Suppressor macrophage treated with lipopolysaccharide for 1 hour (primary cell): ENCODE data around the gene RREB1.

Source experiments
- DNase-seq, 3 donors: peaks; one replicate each; pipeline ENCODE4 v3.0.0-alpha.2; 2020 to 2022

The RREB1 gene

DNA sequence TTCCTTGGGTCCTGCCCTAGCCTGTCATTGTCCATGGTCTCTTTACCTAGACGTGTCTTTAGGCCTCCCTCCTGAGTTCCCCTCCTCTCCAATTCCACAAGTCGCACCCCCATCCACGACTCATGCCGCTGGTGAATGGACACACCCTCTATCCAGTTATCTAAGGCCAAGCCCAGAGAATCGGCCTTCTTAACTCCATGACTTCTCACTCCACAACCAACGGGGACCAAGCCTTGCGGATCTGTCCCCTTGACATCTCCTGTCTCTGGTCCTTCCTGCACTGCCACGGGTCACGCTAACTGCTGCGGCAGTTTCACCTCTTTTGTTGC lies 7.0 kb upstream of the RREB1 start:
- no peak for DNase-seq

- DNase-seq, result no peak
Measured at GRCh38 chr6:7101290-7101689, 6.5 kb upstream of the RREB1 start.

DNA sequence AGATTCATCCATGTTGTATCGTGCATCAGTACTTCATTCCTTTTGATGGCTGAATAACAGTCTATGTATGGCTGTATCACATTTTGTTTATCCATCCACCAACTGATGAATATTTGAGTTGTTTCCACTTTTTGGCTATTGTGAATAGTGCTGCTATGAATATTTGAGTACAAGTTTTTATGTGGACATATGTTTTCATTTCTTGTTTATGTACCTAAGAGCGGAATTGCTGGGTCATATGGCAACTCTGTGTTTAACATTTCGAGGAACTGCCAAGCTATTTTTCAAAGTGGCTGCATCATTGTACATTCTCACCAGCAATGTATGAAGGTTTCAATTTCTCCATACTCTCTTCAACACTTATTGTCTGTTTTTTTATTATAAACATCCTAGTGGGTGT lies 3.0 kb upstream of the RREB1 start:
- no peak for DNase-seq

- DNase-seq, result no peak
Measured at GRCh38 chr6:7106215-7106751, 1.5 kb upstream of the RREB1 start.

DNA sequence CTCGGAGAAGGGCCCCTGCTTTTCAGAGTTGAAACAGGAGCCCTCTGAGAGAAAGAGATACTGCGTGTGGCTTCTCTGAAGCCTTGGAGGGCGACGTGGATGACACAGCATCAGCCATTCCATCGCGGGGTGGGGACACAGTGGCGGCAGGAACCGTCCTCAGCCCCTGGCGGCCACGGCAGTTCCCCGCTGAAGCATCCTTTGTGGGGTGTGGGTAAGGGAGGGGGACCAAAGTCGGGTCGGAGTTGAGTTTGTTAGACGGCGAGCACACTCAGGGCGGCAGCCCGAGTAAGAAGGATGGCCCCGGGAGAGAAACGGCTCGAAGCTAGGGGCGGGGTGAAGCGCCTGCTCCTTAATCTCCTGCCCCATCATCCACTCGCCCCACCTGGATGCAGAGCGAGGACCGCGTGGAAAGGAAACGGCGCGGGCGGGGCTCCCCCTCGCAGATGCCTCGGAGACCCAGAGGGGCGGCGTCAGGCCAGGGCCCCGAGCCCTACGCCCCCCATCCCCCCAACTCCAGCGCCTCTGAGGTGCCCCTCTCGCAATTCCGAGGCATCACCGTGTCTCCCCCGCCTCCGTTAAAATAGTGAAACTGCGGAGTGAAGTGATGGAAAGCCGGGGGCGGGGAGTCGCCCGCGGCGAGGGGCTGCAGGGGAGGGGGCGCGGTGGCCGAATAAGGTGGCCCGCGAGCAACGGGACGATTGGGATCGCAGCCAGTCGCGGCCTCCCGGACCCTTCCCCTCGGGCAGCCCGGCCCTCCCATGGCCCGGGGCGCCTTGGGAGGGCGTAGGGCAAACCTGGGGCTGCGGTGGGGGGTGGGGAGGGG lies 796 bp upstream of the RREB1 start:
- DNase-seq, result peak; percentile 51 to 63 (median 53)

DNA sequence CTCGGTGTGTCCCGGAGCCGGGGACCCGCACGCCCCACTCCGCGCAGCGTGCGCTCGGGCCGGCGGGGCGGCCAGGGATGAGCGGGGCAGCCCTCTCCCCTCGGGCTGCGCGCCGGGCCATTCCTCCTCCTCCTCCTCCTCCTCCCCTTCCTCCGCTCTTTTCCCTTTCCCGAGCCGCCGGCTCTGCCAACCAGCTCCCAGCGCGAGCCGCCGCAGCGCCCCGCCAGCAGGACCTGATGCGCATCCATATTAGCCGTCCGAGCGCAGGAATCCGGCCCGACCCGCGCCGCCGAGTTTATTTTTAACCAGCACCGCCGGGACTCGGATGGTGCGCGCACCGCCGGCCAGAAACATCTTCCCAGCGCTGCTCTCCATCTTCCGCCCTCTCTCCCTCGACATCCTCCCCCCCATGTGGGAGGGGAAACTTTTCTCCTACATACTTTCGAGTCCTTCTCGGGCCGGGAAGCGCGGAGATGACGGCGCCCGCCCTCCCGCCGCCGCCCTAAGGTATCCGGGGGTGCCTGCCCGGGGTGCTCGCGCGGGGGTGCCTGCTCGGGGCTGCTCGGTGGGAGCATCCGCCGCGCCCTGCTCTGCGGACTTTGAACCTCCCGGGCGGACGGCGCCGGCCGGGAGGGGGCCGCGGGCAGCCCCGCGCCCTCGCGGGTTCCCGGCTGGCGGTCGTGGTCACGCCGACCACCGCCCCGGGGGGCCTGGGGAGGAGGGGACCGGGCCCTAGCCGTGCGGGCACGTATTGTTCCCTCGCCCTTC lies 619 bp downstream of the RREB1 start:
- peak; percentile 66 to 83 (median 73) for DNase-seq

DNA sequence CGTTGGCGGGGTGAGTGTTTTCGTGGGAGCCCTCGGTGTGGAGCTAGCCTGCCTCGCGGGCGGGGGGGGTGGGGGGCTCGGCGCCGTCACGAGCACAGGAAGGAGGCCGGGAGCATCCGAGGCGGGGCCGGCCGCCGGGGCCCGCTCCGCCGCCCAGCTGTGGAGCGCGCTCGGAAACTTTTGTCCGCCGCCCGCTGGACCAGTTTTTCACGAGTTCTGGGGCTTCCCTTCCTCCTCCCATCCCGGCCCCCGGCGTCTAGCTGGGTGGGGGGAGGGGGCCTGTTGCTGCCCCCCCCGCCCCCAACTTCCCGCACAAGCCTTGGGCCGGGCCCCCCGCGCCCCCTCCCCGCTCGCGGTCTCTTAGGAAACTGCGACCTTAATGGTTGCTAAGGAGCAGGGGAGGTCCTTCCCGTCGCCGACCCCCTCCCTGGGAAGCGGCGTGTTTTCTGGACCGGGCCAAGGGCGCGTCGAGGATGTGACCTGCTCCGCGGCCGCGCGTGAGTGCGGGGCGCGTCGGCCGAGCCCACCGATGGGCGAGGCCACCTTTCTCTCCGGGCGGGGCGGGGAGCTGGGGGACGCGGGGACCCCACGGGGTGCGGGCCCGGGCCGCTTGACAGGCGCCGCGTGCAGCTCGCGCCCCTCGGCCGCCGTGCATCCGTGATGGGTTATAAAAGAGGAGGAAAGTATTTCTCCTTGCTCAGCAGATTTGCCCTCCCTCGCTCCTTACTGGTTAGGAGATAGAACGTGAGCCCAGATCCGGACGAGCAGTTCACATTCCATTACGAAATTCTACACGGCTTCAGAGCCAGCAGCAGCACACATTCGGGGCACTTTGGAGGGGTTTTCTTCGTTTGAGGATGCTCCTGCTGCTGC lies 1.4 kb downstream of the RREB1 start:
- DNase-seq, result peak; percentile 68 to 71 (median 70)

DNA sequence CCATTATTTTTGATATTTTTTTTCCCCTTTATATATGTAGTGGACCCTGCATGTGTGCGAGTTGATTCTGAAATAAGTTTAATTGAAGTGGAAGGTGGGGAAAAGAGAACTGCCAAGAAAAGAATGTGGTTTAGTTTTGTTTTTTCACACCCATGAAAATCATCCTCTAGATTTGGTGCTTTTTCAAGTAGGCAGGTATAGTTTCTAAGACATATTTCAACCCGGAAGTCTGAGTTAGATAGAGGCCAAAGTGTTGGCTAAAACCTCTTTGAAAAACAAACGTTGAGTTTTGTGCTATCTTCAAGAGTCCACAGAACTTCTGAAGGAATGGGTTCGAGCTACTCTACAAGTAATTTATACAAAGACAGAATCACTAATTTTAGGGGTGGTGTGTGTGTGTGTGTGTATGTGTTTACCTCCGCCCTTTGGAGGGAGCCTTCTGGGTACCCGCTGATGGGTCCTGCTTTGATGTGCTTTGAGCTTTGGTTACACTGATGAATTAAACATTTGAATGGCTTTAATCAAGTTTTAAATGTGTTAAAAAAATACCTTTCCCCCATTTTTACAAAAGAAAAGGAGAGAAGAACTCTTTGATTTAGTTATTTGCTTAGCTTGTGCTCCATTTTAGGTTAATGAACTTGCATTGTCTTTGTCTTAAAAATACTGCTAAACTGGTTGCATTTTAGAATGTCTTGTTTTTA lies 2.5 kb downstream of the RREB1 start:
- peak in 1 of 3 donors; percentile 17 for DNase-seq

GRCh38 chr6:7111095-7111690 lies 3.4 kb downstream of the RREB1 start:
- DNase-seq, result peak in 1 of 3 donors; percentile 15

- DNase-seq, result peak in 1 of 3 donors; percentile 59
Measured at GRCh38 chr6:7112171-7112570, 4.4 kb downstream of the RREB1 start.

DNA sequence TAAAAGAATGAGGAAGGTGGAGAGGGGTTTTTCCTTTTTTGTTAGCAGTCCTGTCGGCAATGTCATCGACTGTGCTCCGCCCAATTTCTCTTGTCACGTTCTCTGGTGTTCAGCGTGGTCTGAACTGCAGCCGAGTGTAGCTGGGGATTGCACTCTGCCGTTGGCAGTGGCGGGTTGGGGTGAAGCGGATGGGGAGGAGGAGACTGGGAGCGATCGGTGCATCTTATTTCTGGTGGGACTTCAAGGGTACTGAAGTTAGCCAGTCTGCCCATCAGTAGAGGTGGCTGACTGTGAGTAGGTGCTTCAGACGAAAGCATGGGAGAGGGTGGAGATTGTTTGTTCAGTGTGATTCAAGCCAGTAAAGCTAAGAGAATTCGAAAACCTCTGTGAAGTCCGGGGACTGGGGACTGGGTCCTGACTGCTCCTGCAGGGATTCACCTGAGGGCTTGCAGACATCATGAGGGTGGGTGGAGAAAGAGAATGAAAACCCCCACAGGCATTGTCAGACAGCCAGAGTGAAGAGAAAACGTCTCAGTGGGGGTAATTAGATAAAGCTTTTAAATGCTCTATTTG lies 5.1 kb downstream of the RREB1 start:
- DNase-seq, result peak; percentile 69 to 79 (median 69)

DNA sequence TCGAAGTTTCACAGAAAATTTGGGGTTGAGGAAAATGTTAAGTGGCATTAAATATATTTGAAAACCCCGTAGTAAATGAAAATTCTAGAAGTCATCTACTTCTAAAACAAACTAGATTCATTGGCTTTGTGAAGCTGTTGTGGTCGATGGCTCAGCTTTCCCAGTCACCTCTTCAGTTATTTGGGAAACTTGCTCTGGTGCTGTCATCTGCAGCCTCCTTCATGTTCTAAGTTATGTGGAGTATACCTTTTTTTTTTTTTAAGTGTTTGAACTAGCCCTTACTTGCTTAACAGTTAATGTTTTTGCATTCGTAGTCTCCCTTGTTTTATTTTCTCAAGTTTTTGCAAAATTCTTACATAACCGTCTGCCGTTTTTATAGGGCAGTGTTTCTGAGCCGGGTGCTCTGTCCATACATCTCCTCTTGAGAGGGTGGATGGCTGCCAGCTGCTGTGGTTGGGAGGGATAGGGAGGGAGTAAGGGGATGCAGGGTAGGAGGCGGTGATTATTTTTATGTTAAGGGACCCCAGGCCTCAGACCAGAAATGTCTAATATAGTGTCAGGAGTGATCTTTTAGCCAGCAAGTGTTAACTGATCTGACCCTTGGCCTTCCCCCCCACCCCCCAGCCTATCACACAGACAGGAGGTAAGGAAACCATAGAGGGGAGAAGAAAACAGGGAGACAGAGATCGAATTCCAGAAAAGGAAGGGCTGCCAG lies 7.1 kb downstream of the RREB1 start:
- peak in 1 of 3 donors; percentile 18 for DNase-seq

- DNase-seq, result peak in 1 of 3 donors; percentile 17
Measured at GRCh38 chr6:7115543-7116231, 7.9 kb downstream of the RREB1 start.

- no peak for DNase-seq
Measured at GRCh38 chr6:7119272-7119801, 11.6 kb downstream of the RREB1 start.

GRCh38 chr6:7121700-7122241 lies 14.0 kb downstream of the RREB1 start:
- DNase-seq, result no peak

DNA sequence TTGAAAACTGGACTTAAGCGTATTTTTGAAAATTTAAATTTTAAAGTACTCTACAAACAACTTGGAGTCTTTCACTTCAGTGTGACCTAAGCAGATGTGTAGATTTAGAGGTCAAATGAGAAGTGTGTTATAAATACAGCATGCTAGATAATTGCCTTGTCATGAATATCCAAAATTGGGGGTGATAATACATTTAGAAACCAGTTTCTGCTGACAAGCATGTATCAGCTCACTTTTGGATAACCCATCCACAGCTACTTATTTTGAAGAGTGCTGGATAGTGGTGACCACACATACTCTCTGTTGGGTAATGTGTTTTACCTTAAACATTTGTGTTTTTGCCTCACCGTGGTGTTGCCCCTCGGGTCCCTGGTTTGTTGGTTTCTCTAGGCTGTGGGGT lies 14.9 kb downstream of the RREB1 start:
- DNase-seq, result no peak

DNA sequence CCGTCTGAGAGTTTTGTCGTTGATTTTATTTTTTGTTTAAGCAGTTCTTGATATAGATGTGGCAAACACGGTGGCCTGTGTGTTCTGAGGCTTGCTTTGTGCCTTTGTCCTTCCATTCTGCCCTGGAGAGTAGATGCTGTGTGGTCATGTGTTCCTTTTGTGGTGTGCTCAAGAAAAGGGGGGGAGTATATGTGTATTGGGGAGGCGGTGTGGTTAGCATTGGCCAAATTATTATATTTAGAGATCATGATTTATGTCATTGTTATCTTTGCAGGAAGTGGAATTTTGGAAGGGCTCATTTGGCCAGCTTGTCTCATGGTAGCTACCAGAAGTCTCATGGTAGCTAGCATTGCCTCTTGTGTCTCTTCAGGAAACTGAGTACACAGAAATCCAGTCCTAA lies 16.4 kb downstream of the RREB1 start:
- DNase-seq, result no peak

DNA sequence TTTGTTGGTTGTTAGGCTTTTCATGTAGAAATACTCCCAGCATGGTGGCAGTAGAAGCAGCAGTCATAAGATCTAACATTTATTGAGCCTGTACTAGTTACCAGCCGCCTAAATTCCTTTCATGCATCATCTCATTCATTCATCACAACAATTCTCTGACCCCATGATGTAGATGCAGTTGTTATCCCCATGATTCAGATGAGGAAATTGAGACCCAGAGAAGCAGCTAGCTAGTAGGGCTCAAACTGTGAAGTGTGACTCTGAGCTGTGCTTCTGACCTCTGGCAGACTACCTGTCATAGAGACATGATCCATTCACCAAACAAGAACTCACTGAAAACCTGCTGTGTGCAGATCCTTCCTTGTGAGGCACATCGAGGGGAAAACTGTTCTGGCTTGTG lies 16.9 kb downstream of the RREB1 start:
- DNase-seq, result peak; percentile 43 to 67 (median 60)

DNA sequence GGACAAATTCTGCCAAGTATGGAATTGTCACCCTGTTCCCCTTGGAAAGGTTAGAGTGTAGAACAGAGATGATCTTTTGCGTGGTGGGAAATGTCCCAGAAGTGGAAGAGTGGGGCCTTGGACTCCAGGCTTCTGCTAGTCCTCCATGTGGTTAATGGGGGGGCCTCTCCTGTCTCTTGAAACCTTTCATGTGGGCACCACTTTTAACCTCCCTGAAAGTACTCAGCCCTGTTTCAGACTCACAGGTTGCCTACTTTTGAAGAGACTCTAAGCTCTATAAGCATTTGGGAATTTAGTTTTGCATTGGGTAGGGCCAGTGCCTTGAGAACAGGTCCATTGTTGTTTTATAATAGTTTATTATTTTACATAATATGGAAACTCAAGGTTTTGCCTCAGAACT lies 17.5 kb downstream of the RREB1 start:
- no peak for DNase-seq

- DNase-seq, result peak; percentile 81 to 88 (median 86)
Measured at GRCh38 chr6:7126754-7127153, 19.0 kb downstream of the RREB1 start.
